Activated CD4-positive, alpha-beta T cell treated with anti-CD3 and anti-CD28 coated beads, Interleukin-2, Interleukin-6, amounts not matched to agents 100 ng/mL and 50 ng/mL, durations not matched to agents 16 hours and 8 hours (primary cell): Measurements from ENCODE around the gene APOM.

Experiments
- DNase-seq: peaks from one replicate; pipeline ENCODE4 v3.0.0-alpha.2; 2020

Gene APOM

GRCh38 chr6:31681135-31681671 is 25.5 kb downstream of the APOM start:
- DNase-seq = peak; percentile 50

- no peak for DNase-seq
Observed at GRCh38 chr6:31683591-31683990, 27.9 kb downstream of the APOM start.

GRCh38 chr6:31686483-31686882 is 30.8 kb downstream of the APOM start:
- DNase-seq = no peak

GRCh38 chr6:31687321-31687720 is 31.6 kb downstream of the APOM start:
- no peak for DNase-seq

- no peak for DNase-seq
Observed at GRCh38 chr6:31687860-31688693, 32.4 kb downstream of the APOM start.

GRCh38 chr6:31689249-31690110 is 33.8 kb downstream of the APOM start:
- no peak for DNase-seq

GRCh38 chr6:31690231-31691077 is 34.8 kb downstream of the APOM start:
- DNase-seq = no peak

- DNase-seq = no peak
Observed at GRCh38 chr6:31691078-31691463, 35.4 kb downstream of the APOM start.

- DNase-seq = no peak
Observed at GRCh38 chr6:31691564-31692108, 35.9 kb downstream of the APOM start.

GRCh38 chr6:31692353-31692752 is 36.7 kb downstream of the APOM start:
- no peak for DNase-seq

GRCh38 chr6:31692886-31693285 is 37.2 kb downstream of the APOM start:
- DNase-seq = no peak

- DNase-seq = no peak
Observed at GRCh38 chr6:31693535-31693934, 37.8 kb downstream of the APOM start.

GRCh38 chr6:31697555-31697954 is 41.9 kb downstream of the APOM start:
- peak; percentile 40 for DNase-seq

GRCh38 chr6:31700740-31701401 is 45.2 kb downstream of the APOM start:
- no peak for DNase-seq

GRCh38 chr6:31701666-31702404 is 46.1 kb downstream of the APOM start:
- no peak for DNase-seq

- DNase-seq = peak; percentile 49
Observed at GRCh38 chr6:31702405-31702818, 46.7 kb downstream of the APOM start.

GRCh38 chr6:31702819-31703716 is 47.4 kb downstream of the APOM start, which contains the start of gene ABHD16A:
TSS of gene ABHD16A (minus strand) at chr6:31703324. CDS start at chr6:31703281, 43 bp downstream.
- DNase-seq = peak; percentile 99

- no peak for DNase-seq
Observed at GRCh38 chr6:31705931-31706330, 50.2 kb downstream of the APOM start.

GRCh38 chr6:31706599-31706998 is 50.9 kb downstream of the APOM start, which contains the start of gene LY6G6F:
TSS of gene LY6G6F (plus strand) at chr6:31706866. CDS start at chr6:31706907, 41 bp downstream.
- DNase-seq = no peak

- no peak for DNase-seq
Observed at GRCh38 chr6:31707701-31708100, 52.0 kb downstream of the APOM start.
